ENCODE data around the gene BEST1.

DNA sequence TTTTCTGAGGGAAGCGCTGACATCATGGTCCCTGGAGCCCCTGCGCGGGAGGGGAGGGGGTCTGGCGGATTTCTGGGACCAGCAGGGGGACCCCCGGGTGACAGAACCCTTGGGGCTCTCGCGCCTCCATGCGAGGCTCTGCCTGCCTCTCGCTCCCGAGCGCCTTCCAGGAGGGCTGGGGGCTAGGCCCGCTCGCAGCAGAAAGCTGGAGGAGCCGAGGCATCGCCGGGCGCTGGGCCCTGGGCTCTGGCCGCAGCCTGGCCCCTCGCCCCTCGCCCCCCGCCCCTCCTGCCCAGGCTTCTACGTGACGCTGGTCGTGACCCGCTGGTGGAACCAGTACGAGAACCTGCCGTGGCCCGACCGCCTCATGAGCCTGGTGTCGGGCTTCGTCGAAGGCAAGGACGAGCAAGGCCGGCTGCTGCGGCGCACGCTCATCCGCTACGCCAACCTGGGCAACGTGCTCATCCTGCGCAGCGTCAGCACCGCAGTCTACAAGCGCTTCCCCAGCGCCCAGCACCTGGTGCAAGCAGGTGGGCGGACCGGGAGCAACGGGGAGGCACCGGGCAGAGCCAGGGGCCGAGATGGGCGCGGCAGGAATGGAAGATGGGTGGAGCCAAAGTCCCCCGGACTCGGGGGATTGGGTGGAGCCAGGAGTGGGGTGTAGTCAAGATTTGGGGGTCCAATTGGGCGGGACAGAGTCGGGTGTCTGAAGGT is 5.4 kb downstream of the BEST1 start:
- TF ChIP-seq POLR2AphosphoS5 (IDR thresholded peaks at IDR 0.05; ENCODE audit: low read depth, low read length): no peak
- TF ChIP-seq POLR2A (IDR thresholded peaks at IDR 0.05; ENCODE audit: low read depth, low read length): no peak
- TF ChIP-seq SPI1 (IDR thresholded peaks at IDR 0.05; ENCODE audit: low read depth, low read length): no peak
- TF ChIP-seq TAF1 (IDR thresholded peaks at IDR 0.05; ENCODE audit: low read depth, low read length): no peak
- TF ChIP-seq PAX5 (IDR thresholded peaks at IDR 0.05; ENCODE audit: insufficient read depth, low read length, severe bottlenecking): no peak
